Colonic mucosa (tissue), 4 donors: ENCODE data around the gene LST1. TPM values are rescaled to one million over a fixed set of nuclear protein-coding genes. Genes with fewer than 3 reads are reported as not detected.

Experiments used
- DNase-seq: peaks from one replicate; pipeline ENCODE4 v3.0.0-alpha.2; 2020
- H3K27ac ChIP-seq: fragments of 200-600 bp; one replicate; pipeline ENCODE4 v1.8.0; 2021
- H3K27me3 ChIP-seq: fragments of 200-600 bp; one replicate; pipeline ENCODE4 v1.8.0; 2021
- H3K36me3 ChIP-seq: fragments of 200-600 bp; one replicate; pipeline ENCODE4 v1.8.0; 2021
- H3K4me1 ChIP-seq: fragments of 200-600 bp; one replicate; pipeline ENCODE4 v1.8.0; 2021; ENCODE audit warnings: mild to moderate bottlenecking
- H3K4me3 ChIP-seq: fragments of 200-600 bp; one replicate; pipeline ENCODE4 v1.8.0; 2021
- H3K9ac ChIP-seq, 2 donors: one replicate each; pipeline ENCODE4 v1.7.0; 2013; ENCODE audit warnings: control low read depth in 2 of 2, low read depth in 2 of 2, low read length in 2 of 2
- H3K9me3 ChIP-seq: fragments of 200-600 bp; one replicate; pipeline ENCODE4 v1.8.0; 2021
- intact Hi-C: fragments of 100-400 bp; cut with DNase I; formaldehyde crosslinking; loops from one replicate; pipeline ENCODE4 v1.14.1; 2022
- microRNA-seq: library from miRNA; unstranded; fragments of <30 nt; microRNA quantifications from one replicate; pipeline ENCODE4, GENCODE V29; 2019
- total RNA-seq, 2 donors: library from RNA; stranded (reverse); fragmentation: NEBNext Ultra II Directional in 1 of 2; extraction: Animal tissue kit (Norgen Biotek cat#: 25700) in 1 of 2; gene quantifications; one replicate each; pipeline ENCODE4 v1.2.1, GENCODE V29; 2021
- TF ChIP-seq, protein P1 (sequence below): fragments of 200-600 bp; IDR thresholded peaks from one replicate; pipeline ENCODE4 v1.8.0; 2022; ENCODE audit warnings: antibody characterized with exemption, mild to moderate bottlenecking
- donor health status: healthy.
- donor health status: DM: no; HTN: no; CAD: no.
- donor health status: DM: no; HTN: no; CAD: no.

LST1 gene
- total RNA-seq, 2 donors from 2014 or later = 4.8 to 9.2 TPM

DNA sequence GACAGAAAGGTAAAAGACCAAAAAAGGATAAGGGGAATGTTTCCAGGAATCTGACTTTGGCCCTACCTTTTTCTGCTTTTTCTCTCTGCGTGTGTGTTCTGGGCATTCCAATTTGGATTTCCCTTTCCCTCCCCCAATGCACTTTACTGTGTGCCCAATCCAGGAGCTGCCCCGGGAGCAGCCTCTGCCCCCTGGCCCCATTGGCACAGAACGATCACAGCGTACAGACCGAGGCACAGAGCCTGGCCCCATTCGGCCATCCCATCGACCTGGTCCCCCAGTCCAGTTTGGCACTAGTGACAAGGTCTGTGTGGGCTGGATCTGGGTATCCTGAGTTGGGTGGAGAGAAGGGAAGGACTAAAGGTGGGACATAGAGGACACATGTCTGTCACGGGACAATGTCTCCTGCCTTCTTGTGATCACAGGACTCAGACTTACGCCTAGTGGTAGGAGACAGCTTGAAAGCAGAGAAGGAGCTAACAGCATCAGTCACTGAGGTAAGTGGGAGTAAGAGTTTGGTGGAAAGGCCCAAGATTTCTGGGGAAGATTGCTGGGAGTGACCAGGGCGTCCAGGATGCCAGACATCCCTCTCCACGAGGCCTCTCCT lies 49.0 kb downstream of the LST1 start:
- no peaks in the 10 kb centered on the region for H3K4me1 ChIP-seq
- H3K36me3 ChIP-seq = peaks cover 33% of the 10 kb centered on the region
- DNase-seq = no peak
- H3K27me3 ChIP-seq = no peaks in the 10 kb centered on the region
- intact Hi-C loops = no loop called here
- no peak overlapping the region for H3K4me3 ChIP-seq
- H3K9ac ChIP-seq = no peak overlapping the region
- H3K9me3 ChIP-seq = no peaks in the 10 kb centered on the region
- no peak overlapping the region for H3K27ac ChIP-seq
- TF ChIP-seq, protein P1, sequence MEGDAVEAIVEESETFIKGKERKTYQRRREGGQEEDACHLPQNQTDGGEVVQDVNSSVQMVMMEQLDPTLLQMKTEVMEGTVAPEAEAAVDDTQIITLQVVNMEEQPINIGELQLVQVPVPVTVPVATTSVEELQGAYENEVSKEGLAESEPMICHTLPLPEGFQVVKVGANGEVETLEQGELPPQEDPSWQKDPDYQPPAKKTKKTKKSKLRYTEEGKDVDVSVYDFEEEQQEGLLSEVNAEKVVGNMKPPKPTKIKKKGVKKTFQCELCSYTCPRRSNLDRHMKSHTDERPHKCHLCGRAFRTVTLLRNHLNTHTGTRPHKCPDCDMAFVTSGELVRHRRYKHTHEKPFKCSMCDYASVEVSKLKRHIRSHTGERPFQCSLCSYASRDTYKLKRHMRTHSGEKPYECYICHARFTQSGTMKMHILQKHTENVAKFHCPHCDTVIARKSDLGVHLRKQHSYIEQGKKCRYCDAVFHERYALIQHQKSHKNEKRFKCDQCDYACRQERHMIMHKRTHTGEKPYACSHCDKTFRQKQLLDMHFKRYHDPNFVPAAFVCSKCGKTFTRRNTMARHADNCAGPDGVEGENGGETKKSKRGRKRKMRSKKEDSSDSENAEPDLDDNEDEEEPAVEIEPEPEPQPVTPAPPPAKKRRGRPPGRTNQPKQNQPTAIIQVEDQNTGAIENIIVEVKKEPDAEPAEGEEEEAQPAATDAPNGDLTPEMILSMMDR = no peak

DNA sequence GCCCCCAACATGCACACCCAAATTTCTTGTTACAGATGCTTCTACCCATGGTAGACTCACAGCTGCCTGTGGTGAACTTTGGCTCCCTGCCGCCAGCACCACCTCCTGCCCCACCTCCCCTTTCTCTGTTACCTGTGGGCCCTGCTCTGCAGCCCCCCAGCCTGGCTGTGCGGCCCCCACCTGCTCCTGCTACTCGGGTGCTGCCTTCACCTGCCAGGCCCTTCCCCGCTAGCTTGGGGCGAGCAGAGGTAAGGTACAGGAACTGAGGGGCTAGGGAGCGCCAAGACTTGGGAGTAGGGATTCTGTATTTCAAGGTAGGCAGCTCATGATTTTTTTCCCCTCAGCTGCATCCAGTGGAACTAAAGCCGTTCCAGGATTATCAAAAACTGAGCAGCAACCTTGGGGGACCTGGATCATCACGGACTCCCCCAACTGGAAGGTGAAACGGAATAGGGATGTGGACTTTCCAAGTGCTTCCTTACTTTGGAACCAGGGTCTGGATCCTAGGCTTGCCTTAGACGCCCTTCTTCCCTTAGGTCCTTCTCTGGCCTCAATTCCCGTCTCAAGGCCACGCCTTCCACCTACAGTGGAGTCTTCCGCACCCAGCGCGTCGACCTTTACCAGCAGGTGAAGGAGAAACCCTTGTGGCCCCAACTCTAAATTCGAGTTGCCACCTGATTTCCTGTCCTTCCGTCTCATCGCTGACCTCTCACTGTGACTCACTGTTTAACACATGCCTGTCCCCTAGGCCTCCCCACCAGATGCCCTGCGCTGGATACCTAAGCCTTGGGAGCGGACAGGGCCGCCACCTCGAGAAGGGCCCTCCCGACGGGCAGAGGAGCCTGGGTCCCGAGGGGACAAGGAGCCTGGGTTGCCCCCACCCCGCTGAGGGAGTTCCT lies 50.9 kb downstream of the LST1 start:
- Histone ChIP-seq H3K4me3 (no peak overlapping the region), H3K27me3 (no peaks in the 10 kb centered on the region), H3K4me1 (no peaks in the 10 kb centered on the region), H3K27ac (no peak overlapping the region), H3K9me3 (no peaks in the 10 kb centered on the region), H3K36me3 (peaks cover 24% of the 10 kb centered on the region), H3K9ac (no peak overlapping the region)
- intact Hi-C loops = no loop called here
- no peak for DNase-seq
- TF ChIP-seq, protein P1 = no peak

Small RNAs within 50 kb of the gene (microRNA-seq; reads per million reads assigned to microRNA genes)
- not detected for gene MIR6832

Other genes with a start within 250 kb of the LST1 start
- 1,000 to 10,000 TPM; 1,153 to 3,111 TPM for gene HLA-B, start 229.1 kb upstream of the LST1 start, total RNA-seq
- 10 to 100 TPM; 15.0 to 26.7 TPM for gene MICA, start 182.7 kb upstream of the LST1 start, total RNA-seq
- 1 to 10 TPM; 5.6 to 6.7 TPM for gene MICB, start 88.1 kb upstream of the LST1 start, total RNA-seq
- gene MCCD1, start 57.3 kb upstream of the LST1 start, total RNA-seq = not detected
- 100 to 1,000 TPM; 213 to 422 TPM for gene DDX39B, start 44.3 kb upstream of the LST1 start, total RNA-seq
- under 1 TPM; 0.57 to 0.85 TPM for gene ATP6V1G2, start 39.7 kb upstream of the LST1 start, total RNA-seq
- gene NFKBIL1, start 38.7 kb upstream of the LST1 start, total RNA-seq = 10 to 100 TPM; 16.1 to 18.8 TPM
- gene LTA, start 14.0 kb upstream of the LST1 start, total RNA-seq = 1 to 10 TPM in 1 of 2 donors, under 1 TPM in 1; 0.35 to 2.4 TPM
- gene TNF, start 10.7 kb upstream of the LST1 start, total RNA-seq = 1 to 10 TPM in 1 of 2 donors, under 1 TPM in 1; 0.48 to 1.4 TPM
- gene LTB, start 3.9 kb upstream of the LST1 start, total RNA-seq = 1 to 10 TPM; 3.4 to 5.7 TPM
- gene NCR3, start 6.7 kb downstream of the LST1 start, total RNA-seq = under 1 TPM; 0.67 to 0.90 TPM
- gene AIF1, start 29.0 kb downstream of the LST1 start, total RNA-seq = 10 to 100 TPM in 1 of 2 donors, 1 to 10 TPM in 1; 5.0 to 20.7 TPM
- gene PRRC2A, start 34.4 kb downstream of the LST1 start, total RNA-seq = 100 to 1,000 TPM; 107 to 171 TPM
- 100 to 1,000 TPM; 266 to 337 TPM for gene BAG6, start 66.4 kb downstream of the LST1 start, total RNA-seq
- gene APOM, start 69.6 kb downstream of the LST1 start, total RNA-seq = 1 to 10 TPM; 1.6 to 2.4 TPM
- 10 to 100 TPM; 28.3 to 32.8 TPM for gene C6orf47, start 74.5 kb downstream of the LST1 start, total RNA-seq
- 10 to 100 TPM; 11.0 to 14.9 TPM for gene GPANK1, start 78.7 kb downstream of the LST1 start, total RNA-seq
- 100 to 1,000 TPM; 140 to 152 TPM for gene CSNK2B, start 79.8 kb downstream of the LST1 start, total RNA-seq
- 1 to 10 TPM; 4.4 to 9.0 TPM for gene LY6G5B, start 83.7 kb downstream of the LST1 start, total RNA-seq
- 1 to 10 TPM; 1.9 to 2.8 TPM for gene LY6G5C, start 94.8 kb downstream of the LST1 start, total RNA-seq
- 10 to 100 TPM; 56.8 to 65.2 TPM for gene ABHD16A, start 117.0 kb downstream of the LST1 start, total RNA-seq
- gene LY6G6F, start 120.6 kb downstream of the LST1 start, total RNA-seq = not detected
- not detected for gene LY6G6D, start 129.1 kb downstream of the LST1 start, total RNA-seq
- gene LY6G6C, start 135.5 kb downstream of the LST1 start, total RNA-seq = 1 to 10 TPM in 1 of 2 donors, not detected in 1; 2.3 TPM
- under 1 TPM; 0.19 to 0.57 TPM for gene MPIG6B, start 137.1 kb downstream of the LST1 start, total RNA-seq
- gene DDAH2, start 143.0 kb downstream of the LST1 start, total RNA-seq = 10 to 100 TPM; 92.1 to 98.7 TPM
- gene CLIC1, start 150.3 kb downstream of the LST1 start, total RNA-seq = 100 to 1,000 TPM; 622 to 646 TPM
- gene MSH5, start 153.7 kb downstream of the LST1 start, total RNA-seq = 10 to 100 TPM; 13.3 to 34.2 TPM
- gene SAPCD1, start 176.4 kb downstream of the LST1 start, total RNA-seq = 1 to 10 TPM; 1.7 to 8.9 TPM
- gene VWA7, start 191.1 kb downstream of the LST1 start, total RNA-seq = 10 to 100 TPM in 1 of 2 donors, 1 to 10 TPM in 1; 6.1 to 10.1 TPM
- 100 to 1,000 TPM in 1 of 2 donors, 10 to 100 TPM in 1; 40.8 to 136 TPM for gene VARS1, start 209.5 kb downstream of the LST1 start, total RNA-seq
- 10 to 100 TPM; 37.6 to 61.3 TPM for gene LSM2, start 220.7 kb downstream of the LST1 start, total RNA-seq
- 1 to 10 TPM in 1 of 2 donors, under 1 TPM in 1; 0.98 to 1.4 TPM for gene HSPA1L, start 229.0 kb downstream of the LST1 start, total RNA-seq
- 100 to 1,000 TPM; 248 to 397 TPM for gene HSPA1A, start 229.3 kb downstream of the LST1 start, total RNA-seq
- 100 to 1,000 TPM; 278 to 543 TPM for gene HSPA1B, start 241.5 kb downstream of the LST1 start, total RNA-seq